Erythroblast (primary cell): ENCODE measurements around the gene ZNF625.

Experiments used
- DNase-seq, 2 experiments: peaks; one replicate each; lab custom pipeline; 2025; lab: John Stamatoyannopoulos, UW
- GATA1 ChIP-seq: IDR thresholded peaks from 2 replicates; pipeline ENCODE4 v1.6.1; 2011; ENCODE audit warnings: low read depth, mild to moderate bottlenecking, control low read depth, low read length, moderate library complexity
- POLR2A ChIP-seq: IDR thresholded peaks from 2 replicates; pipeline ENCODE4 v1.6.1; 2011; ENCODE audit warnings: mild to moderate bottlenecking, low read length

ZNF625 gene

DNA sequence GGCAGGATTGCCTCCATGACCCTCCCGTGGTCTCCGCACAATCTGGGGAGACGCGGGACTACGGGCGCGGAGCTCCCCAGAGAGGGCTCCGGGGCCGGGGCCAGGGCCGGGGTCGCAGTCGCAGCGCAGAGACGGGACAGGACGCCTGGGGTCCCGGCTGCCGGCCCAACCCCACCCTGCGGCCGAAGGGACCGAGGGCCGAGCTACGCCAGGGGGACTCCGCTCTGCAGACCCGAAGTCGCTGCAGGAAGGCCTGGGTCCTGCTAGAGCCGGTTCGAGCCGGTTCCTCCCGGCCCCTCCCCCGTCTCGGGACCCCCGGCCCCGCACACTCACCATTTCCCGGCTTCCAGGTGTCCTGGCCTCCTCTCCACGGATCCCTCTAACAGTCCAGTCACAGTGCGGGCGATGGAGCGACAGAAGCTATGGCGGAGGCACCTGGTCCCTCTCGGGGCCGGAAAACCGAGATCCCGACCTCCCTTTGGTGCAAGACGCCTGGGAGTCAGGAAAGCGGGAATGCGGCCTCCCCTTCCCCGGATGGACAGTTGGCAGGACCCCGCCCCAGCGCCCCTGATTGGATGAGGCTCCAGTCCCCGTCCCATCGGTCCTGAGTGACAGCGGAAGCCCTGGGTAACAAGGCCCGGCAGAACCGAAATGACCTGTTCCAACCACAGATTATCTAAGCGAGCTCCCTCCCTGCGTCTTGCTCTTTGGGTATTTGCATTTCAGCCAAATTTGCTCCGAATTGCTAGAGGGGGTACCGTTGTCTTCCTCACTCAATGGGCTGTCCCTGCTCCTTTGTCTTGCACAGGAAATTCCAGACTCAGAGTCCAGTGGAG, at the start of gene ZNF625:
Gene ZNF625 (minus strand): TSS at position 512 of the 836 bp plus-strand sequence. CDS start 176 bp downstream, at position 336.
- TF ChIP-seq GATA1 (no peak), POLR2A (peak; percentile 19)
- DNase-seq = peak; percentile 44 to 70

DNA sequence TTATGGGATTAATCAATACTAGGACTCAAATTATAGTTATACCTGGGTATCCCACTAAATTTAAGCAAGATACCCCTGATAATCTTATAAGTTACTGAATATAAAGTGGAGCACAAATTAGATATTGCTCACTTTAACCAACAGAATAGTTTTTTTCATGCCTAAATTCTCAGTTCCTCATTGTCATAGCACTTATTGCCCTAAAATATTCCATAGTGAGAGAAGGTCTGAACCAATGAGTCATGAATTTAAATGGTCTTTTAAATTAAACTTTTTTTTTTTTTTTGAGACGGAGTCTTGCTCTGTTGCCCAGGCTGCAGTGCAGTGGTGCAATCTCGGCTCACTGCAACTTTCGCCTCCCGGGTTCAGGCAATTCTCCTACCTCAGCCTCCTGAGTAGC, 48.8 kb upstream of the ZNF625 start:
- DNase-seq = no peak

DNA sequence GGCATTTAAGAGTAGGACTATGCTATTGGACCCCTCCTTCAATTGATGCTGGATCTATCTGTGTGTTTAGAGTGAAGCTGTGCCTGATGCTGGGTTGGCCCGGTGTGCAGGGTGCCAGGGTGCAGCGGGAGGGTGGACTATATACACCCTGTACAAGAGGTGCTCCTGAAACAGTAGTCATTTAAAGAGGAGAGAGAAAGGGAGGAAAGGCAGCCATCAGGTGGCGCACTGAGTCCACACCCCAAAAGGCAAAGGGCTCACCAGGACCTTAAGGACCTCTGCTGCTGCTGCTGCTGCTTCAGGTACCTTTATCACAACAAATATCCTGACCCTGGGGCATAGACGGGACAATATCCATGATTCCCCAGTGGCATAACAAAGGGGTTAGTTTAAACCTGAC, 45.7 kb upstream of the ZNF625 start:
- no peak for TF ChIP-seq GATA1
- no peak for TF ChIP-seq POLR2A
- peak; percentile 3 to 16 for DNase-seq

More for the DNA sequence above, 48.8 kb upstream of the ZNF625 start:
- TF ChIP-seq POLR2A = no peak
- no peak for TF ChIP-seq GATA1

DNA sequence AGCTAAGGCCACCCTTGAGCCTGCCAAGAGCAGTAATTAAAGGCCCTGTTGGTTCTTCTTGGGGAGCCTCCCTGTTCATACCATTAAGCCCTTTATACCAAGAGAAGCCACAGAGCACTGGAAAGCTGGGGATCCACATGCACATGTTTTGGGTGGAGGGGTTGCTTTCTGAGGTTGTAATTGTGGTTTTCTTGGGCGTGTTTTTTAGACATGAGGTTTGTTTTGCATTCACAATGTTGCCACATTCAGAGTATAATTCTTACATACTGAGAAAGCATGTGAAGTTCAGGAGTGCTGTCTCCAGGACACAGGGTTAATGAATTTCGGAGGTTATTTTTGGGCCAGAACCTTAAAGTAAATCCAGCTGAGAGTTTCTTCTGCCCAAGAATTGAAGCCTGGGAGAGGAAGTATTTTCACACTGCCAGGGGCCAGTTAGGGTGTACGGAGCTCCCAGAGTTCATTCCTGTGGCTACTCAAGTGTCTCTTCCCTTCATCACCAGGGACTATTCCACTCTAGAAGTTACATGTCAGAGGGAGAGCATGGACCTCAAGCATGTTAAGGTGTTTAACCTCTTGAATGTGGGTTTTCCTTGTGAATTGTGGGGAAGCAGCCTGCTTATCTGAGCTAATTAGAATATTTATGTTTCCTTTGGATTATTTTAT, 43.4 kb upstream of the ZNF625 start:
- DNase-seq = no peak
- TF ChIP-seq GATA1 (no peak), POLR2A (no peak)

DNA sequence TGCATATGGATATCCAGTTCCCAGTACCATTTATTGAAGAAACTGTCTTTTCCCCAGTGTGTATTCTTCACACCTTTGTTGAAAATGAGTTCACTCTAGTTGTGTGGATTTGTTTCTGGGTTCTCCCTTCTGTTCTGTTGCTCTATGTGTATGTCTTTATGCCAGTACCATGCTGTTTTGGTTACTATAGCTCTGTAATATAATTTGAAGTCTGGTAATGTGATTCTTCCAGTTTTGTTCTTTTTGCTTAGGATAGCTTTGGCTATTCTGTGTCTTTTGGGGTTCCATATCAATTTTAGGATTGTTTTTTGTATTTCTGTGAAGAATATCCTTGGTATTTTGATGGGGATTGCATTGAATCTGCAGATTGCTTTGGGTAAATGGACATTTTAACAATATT, 41.6 kb upstream of the ZNF625 start:
- no peak for DNase-seq
- TF ChIP-seq GATA1 = no peak
- TF ChIP-seq POLR2A = no peak

DNA sequence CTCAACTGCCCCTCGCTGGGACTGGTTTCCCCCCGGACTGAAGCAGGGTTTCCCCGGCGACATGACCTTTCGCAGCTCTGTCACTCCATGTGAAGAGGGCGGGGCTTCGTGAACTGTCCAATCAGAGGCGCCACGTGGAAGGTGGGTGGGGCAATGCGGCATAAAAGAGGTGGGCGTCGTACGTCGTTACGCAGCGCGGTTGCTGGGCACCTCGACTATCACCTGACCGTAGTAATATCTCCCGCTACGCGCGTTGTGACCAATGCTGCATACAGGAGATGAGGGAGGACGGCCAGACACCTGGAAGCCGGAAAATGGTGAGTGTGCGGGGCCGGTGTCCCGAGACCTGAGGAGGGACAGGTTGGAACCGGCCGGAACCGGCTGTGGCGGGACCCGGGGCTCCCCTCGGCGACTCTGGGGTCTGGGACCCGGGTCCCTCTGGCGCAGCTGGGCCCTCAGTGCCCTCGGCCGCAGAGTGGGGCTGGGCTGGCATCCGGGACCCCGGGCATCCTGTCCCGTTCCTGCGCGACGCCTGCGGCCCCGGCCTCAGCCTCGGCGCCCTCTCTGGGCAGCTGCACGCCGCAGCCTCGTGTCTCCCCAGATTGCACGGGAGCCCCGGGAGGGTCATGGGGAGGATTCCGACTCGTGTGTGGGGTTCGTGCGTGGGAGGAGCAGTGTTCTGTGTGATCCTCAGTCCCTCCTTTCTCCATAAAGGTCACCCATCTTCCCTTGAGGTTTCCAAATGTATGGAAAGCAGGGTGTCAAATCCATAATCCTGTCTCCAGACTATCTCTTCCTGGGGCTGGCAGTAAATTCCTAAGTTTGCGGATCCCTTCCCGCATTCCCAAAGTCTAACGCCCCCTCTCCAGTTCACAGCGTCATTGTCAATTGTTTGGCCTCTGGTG, 38.5 kb upstream of the ZNF625 start:
- DNase-seq = peak; percentile 30 to 39

DNA sequence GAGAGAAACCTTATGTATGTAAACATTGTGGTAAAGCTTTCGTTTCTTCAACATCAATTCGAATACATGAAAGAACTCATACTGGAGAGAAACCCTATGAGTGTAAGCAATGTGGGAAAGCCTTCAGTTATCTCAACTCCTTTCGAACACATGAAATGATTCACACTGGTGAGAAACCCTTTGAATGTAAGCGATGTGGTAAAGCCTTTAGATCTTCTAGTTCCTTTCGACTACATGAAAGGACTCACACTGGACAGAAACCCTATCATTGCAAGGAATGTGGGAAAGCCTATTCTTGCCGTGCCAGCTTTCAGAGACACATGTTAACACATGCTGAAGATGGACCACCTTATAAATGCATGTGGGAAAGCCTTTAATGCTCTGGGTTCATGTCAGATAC, 31.1 kb upstream of the ZNF625 start:
- peak; percentile 24 to 35 for DNase-seq
- TF ChIP-seq POLR2A (no peak), GATA1 (no peak)

More for the DNA sequence above, 38.5 kb upstream of the ZNF625 start:
- TF ChIP-seq POLR2A (no peak), GATA1 (no peak)

DNA sequence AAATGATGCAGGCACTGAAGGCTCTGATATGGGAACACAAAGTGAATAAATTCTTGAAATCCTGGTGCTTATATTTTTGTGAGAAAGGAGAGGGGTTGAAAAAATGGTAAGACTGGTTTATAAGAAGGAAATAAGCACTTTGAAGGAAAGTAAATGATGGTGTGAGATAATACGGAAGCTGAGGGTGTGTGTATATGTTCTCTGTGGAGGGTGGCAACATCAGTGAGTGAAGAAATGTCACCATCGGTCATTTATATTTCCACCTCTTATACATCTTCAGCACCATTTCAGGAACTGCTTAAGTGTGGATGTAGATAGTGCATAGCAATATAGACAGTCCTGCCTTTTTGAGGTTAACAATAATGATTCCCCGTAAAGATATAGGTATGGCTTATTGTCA, 23.8 kb upstream of the ZNF625 start:
- DNase-seq = no peak
- TF ChIP-seq GATA1 = no peak
- no peak for TF ChIP-seq POLR2A

DNA sequence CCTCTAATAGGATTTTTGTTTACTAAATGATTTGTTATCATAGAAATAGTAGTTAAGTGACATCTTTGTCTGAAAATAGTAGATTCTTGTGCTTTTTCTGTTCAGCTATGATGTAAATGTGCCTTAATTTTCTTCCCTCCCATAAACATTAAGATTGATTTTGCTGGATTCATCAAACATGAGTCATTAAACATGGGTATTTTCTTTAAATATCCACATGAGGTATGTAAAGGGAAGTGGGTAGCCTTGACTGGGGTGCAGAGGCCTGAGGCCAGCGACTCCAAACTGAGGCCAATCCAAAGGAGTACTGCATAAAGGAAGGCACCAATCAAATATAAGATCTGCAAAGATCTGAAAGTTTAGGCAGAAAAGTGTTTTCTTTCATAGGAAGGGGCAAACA, 10.1 kb upstream of the ZNF625 start:
- DNase-seq = no peak
- TF ChIP-seq GATA1 = no peak
- TF ChIP-seq POLR2A = no peak

DNA sequence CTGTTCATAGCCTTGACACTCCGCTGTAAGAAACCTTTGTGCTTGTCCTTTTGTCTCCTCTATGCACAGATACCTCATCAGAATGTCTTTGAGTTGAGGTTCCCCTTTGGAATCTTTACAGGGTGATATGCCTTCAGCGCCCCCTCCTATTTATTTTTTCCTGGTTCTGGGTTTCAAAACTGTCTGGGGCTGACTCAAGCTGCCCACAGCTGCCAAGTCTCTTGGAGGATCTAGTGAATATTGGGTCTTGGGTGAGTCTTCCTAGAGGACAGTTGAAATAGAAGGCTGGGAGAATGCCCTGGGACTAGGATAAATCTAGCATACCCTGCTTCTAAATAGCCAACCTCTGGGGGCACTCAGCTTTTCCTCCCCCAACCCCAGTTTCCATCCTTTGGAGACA, 7.3 kb upstream of the ZNF625 start:
- no peak for TF ChIP-seq GATA1
- no peak for TF ChIP-seq POLR2A
- DNase-seq = peak; percentile 13 to 38

DNA sequence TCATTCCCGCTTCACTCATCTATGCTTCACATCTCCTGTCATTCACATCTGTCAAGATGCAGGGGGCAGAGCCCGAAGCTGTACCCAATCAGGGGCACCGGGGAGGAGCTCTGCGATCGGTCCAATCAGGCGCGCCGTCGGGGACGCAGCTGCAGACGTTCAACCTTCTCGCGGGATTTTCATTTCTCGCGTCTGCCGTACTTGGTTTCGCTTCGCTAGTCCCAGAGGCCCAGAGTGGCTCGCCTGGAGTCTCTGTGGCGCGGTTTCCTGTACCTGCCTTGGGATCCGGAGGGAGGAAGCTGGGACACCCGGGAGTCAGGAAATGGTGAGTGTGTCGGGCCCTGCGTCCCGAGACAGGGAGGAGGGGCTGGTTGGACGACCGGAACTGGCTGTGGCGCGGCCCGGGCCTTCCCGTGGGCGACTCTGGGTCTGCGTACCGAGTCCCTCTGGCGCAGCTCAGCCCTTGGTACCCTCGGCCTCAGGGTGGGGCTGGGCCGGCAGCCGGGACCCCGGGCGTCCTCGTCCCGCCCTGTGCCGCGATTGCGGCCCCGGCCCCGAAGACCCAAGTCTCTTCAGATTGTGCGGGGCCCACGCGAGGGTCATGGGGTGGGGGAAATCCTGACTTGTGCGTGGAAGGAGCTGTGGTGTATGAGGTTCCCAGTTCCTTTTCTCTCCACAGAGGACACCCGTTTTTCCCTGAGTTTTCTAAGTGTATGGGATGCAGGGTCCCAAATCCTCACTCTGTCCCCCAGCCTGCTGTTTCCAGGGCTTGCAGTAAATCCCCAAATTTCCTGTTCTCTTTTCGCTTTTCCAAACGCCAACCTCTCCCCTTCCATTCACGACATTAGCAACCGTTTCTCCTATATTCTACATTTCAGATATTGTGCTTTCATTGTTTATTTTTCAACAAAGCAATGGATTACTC, 6.6 kb upstream of the ZNF625 start, which contains the start of gene ZNF136:
Gene ZNF136 (plus strand): TSS at position 215 of the 925 bp plus-strand sequence. CDS start 108 bp downstream, at position 323.
- TF ChIP-seq POLR2A (peak; percentile 82), GATA1 (no peak)
- peak; percentile 96 for DNase-seq

DNA sequence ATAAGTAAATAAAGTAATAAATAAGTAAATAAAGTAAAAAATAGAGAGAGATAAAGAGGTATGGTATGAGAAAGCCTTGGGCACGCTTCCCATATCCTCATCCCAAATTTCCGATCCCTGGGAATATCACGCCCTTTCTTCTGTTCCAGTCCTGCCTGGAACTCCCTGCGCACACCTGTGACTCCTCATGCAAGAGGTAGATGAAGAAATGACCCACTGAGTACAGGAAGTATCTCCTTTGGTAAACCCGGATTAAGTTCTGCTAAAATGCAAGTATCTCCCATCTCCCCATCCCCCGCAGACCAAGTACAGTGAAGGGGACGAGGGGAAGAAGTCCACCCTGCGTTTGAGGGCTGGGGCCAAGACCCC, 6.0 kb upstream of the ZNF625 start:
- no peak for TF ChIP-seq POLR2A
- TF ChIP-seq GATA1 = no peak
- no peak for DNase-seq
